Skeletal muscle tissue (tissue), 4 donors: ENCODE results near the gene ZMYM2. TPM values are rescaled to one million over a fixed set of nuclear protein-coding genes. Genes with fewer than 3 reads are reported as not detected.
"Not testable (repeated sequence)": the region's sequence is repeated elsewhere in the genome, so short reads cannot be mapped to it uniquely, and the experiment has no call there.

Experiments
- H3K27ac ChIP-seq: one replicate; pipeline ENCODE4 v1.7.0; 2013; ENCODE audit warnings: mild to moderate bottlenecking, low read depth, low read length, inconsistent platforms
- H3K27me3 ChIP-seq, 3 donors: one replicate each; pipeline ENCODE4 v1.7.0; 2013; ENCODE audit warnings: low read length in 3 of 3; ENCODE audit not compliant: control insufficient read depth in 3 of 3, insufficient read depth in 3 of 3
- H3K36me3 ChIP-seq, 3 donors: one replicate each; pipeline ENCODE4 v1.7.0; 2013; ENCODE audit warnings: low read length in 3 of 3; ENCODE audit not compliant: control insufficient read depth in 3 of 3, insufficient read depth in 3 of 3
- H3K4me1 ChIP-seq, 3 donors: one replicate each; pipeline ENCODE4 v1.7.0; 2013; ENCODE audit warnings: low read length in 3 of 3, mild to moderate bottlenecking in 3 of 3; ENCODE audit not compliant: control insufficient read depth in 3 of 3, insufficient read depth in 3 of 3
- H3K4me3 ChIP-seq, 3 donors: one replicate each; pipeline ENCODE4 v1.7.0; 2013; ENCODE audit warnings: low read length in 3 of 3
- H3K9ac ChIP-seq, 3 donors: one replicate each; pipeline ENCODE4 v1.7.0; 2013; ENCODE audit warnings: low read length in 3 of 3, mild to moderate bottlenecking in 3 of 3, moderate library complexity in 2 of 3, low read depth in 1 of 3
- H3K9me3 ChIP-seq, 3 donors: one replicate each; pipeline ENCODE4 v1.7.0; 2013; ENCODE audit warnings: low read length in 3 of 3; ENCODE audit not compliant: control insufficient read depth in 3 of 3
- total RNA-seq: library from RNA; depleted of rRNA; stranded (reverse); fragments of >200 nt; gene quantifications from one replicate; pipeline ENCODE4 v1.2.3, GENCODE V29; 2014
- donor health status: Osteomylitis.

The ZMYM2 gene
- total RNA-seq, 1 donor from 2014 or later: 61.6 TPM

GRCh38 chr13:19959141-19959830, 759 bp downstream of the ZMYM2 start:
- Histone ChIP-seq H3K9me3 (no peaks in the 10 kb centered on the region), H3K36me3 (no peaks in the 10 kb centered on the region), H3K27ac (peak overlapping the region; percentile 84), H3K4me1 (peaks cover 14 to 19% (median 19%) of the 10 kb centered on the region in 3 donors), H3K4me3 (peak overlapping the region; percentile 91 to 93 (median 91)), H3K9ac (peak overlapping the region; percentile 87 to 96 (median 90)), H3K27me3 (no peaks in the 10 kb centered on the region)

DNA sequence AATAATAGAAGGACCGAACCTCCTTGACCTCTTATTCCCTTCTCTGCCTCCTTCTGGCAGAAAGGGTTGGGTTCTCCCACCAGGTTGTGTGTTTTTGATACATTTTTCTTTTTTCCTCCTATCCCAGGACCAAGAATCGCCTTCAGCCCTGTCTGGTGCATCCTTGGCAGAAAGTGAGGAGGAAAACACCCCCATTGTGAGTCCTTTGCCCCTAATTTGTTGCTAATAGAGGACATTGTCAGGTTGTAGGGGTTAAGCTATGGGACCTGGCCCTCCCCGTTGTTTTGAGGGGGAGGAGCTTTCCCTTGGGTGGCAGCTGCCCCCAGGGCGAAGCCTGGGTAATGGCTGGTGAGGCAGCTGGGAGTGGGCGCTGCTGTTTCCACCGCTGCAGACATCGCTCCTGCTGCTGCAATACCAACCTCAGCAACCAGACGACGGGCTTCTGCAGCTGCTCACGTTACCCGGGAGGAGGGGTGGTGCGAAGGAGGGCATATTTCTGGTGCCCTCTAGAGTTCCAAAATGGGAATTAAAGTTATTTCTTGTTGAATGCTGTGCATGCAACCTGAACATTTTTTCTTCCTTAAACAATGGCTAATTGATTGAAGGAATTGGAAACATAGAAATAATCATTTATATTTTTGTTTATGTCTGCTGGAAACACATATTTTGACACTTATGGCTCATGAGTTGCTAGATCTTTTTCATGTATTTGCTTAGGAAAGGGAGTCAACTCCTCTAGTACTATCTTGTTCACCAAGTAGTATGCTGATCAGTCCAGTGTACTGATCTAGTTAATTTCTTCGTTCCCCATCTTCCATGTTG, 1.5 kb downstream of the ZMYM2 start:
- peak overlapping the region; percentile 91 to 93 (median 91) for H3K4me3 ChIP-seq
- H3K4me1 ChIP-seq: peaks cover 14 to 19% (median 19%) of the 10 kb centered on the region in 3 donors
- no peaks in the 10 kb centered on the region for H3K27me3 ChIP-seq

DNA sequence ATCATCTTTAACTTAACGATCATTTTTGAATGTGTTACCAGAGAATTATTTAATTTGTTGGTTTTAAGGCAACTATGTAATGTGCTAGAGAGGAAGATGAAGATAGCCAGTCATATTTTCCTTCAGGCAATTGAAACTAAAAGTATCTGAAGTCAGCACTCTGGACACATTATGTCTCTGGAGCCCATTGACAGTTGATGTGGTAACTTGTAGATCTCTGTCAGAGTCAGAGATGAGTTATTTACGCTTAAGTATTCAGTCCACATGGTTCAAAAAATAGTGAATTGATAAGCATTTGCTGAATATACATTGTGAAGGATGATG, 2.1 kb downstream of the ZMYM2 start:
- H3K4me1 ChIP-seq: peaks cover 14 to 19% (median 19%) of the 10 kb centered on the region in 3 donors
- no peak overlapping the region for H3K4me3 ChIP-seq
- H3K27me3 ChIP-seq: no peaks in the 10 kb centered on the region
- H3K9ac ChIP-seq: peak overlapping the region in 1 of 3 donors; percentile 90
- H3K36me3 ChIP-seq: no peaks in the 10 kb centered on the region
- H3K9me3 ChIP-seq: no peaks in the 10 kb centered on the region
- H3K27ac ChIP-seq: no peak overlapping the region

More for the DNA sequence above, 1.5 kb downstream of the ZMYM2 start:
- Histone ChIP-seq H3K9me3 (no peaks in the 10 kb centered on the region), H3K27ac (peak overlapping the region; percentile 84), H3K9ac (peak overlapping the region; percentile 87 to 96 (median 90)), H3K36me3 (no peaks in the 10 kb centered on the region)

- Histone ChIP-seq H3K9me3 (no peaks in the 10 kb centered on the region), H3K27me3 (no peaks in the 10 kb centered on the region), H3K36me3 (no peaks in the 10 kb centered on the region), H3K9ac (no peak overlapping the region), H3K4me3 (no peak overlapping the region), H3K4me1 (peaks cover 14 to 19% (median 19%) of the 10 kb centered on the region in 3 donors), H3K27ac (no peak overlapping the region)
These were observed 3.0 kb downstream of the ZMYM2 start for GRCh38 chr13:19961489-19961888.

DNA sequence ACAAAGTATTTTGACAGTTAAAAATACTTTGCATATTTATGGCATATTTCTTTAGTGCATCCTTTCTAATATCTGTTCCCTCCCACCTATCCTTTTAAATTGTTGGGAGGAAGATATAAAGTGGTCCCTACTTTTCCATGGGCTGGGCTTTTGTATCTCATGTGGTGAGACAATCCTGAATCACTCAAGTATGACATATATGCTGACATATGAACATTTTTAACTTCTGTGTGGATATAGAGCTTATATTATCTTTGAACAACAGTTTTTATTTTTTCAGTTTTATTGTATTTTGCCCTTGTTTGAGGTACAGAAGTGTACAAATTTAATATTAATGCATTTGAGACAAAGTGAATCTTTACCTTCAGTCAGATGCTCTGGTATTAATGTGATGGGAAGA, 3.4 kb downstream of the ZMYM2 start:
- Histone ChIP-seq H3K36me3 (peaks cover 0 to 2% (median 0%) of the 10 kb centered on the region in 3 donors), H3K27ac (no peak overlapping the region), H3K4me1 (peaks cover 14 to 19% (median 19%) of the 10 kb centered on the region in 3 donors), H3K27me3 (no peaks in the 10 kb centered on the region), H3K9ac (no peak overlapping the region), H3K4me3 (no peak overlapping the region), H3K9me3 (no peaks in the 10 kb centered on the region)

- Histone ChIP-seq H3K4me3 (no peak overlapping the region), H3K4me1 (peaks cover 11 to 19% (median 17%) of the 10 kb centered on the region in 3 donors), H3K9me3 (no peaks in the 10 kb centered on the region), H3K9ac (no peak overlapping the region), H3K27me3 (no peaks in the 10 kb centered on the region), H3K27ac (no peak overlapping the region), H3K36me3 (peaks cover 0 to 5% (median 0%) of the 10 kb centered on the region in 3 donors)
These were observed 4.4 kb downstream of the ZMYM2 start for GRCh38 chr13:19962894-19963293.

DNA sequence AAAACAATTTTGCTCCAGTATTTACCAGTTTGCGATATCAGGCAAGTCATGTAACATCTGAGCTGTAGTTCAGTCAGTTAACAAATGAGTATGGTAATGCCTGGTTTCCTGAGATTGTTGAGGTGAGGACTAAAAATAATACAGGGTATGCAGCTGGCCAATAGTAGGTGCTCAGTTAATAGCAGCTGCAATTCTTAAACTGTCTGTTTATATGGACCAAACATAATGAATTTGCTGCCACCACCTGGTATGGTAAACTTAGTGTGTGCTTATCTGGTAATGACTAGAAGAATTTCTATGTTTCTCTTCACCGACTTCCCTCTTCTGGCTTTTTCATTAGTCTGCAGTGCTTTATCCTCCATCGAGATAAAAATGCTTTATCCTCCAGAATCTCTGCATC, 9.1 kb downstream of the ZMYM2 start:
- no peaks in the 10 kb centered on the region for H3K27me3 ChIP-seq
- no peaks in the 10 kb centered on the region for H3K9me3 ChIP-seq
- no peak overlapping the region for H3K27ac ChIP-seq
- peaks cover 0 to 3% (median 0%) of the 10 kb centered on the region in 3 donors for H3K4me1 ChIP-seq
- peaks cover 0 to 5% (median 3%) of the 10 kb centered on the region in 3 donors for H3K36me3 ChIP-seq
- no peak overlapping the region for H3K4me3 ChIP-seq
- H3K9ac ChIP-seq: no peak overlapping the region

DNA sequence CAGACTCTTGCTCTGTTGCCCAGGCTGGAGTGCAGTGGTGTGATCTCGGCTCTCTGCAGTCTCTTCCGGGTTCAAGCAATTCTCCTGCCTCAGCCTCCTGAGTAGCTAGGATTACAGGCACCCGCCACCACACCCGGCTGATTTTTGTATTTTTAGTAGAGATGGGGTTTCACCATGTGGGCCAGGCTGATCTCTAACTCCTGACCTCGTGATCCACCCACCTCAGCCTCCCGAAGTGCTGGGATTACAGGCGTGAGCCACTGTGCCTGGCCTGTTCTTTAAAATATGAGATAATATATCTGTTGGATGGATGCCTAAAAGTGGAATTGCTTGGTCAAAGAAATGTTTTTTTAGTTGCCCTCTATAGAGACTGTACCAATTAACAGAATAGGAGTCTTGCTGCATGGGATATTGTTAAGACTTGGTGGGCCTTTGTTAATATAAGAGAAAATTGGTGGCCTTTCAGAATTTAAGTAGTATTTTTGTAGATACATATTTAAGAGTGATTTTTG, 16.0 kb downstream of the ZMYM2 start:
- not testable (repeated sequence) for H3K4me3 ChIP-seq, H3K9ac ChIP-seq, H3K9me3 ChIP-seq, H3K4me1 ChIP-seq, H3K27ac ChIP-seq, H3K27me3 ChIP-seq
- H3K36me3 ChIP-seq: peaks cover 0 to 10% (median 3%) of the 10 kb centered on the region in 3 donors

DNA sequence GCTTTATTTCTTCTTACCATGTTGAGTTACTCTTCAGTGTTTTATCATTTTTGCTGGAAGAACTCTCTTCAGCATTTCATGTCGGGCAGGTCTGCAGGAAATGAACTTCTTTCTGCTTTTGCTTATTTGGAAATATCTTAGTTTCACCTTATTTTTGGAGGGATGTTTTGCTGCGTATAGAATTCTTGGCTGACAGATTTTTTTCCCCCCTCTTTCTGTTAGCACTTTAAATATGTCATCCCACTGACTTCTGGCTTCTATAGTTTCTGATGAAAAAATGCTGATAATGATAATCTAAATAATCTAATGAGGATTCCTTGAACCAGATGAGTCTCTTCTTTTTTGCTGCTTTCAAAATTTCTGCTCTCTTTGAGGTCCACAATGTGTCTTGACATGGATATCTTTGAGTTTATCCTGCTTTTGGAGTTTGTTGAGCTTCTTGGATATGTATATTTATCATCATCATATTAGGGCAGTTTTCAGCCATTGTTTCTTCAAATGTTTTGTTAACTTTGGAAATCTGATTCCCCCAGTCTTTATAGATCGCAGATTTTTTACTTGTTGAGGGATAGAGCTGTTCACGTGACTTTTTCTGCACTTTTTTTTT, 20.4 kb downstream of the ZMYM2 start:
- peaks cover 0 to 3% (median 0%) of the 10 kb centered on the region in 3 donors for H3K9me3 ChIP-seq
- H3K36me3 ChIP-seq: peaks cover 0 to 8% (median 4%) of the 10 kb centered on the region in 3 donors
- no peak overlapping the region for H3K9ac ChIP-seq
- H3K4me1 ChIP-seq: no peaks in the 10 kb centered on the region
- no peaks in the 10 kb centered on the region for H3K27me3 ChIP-seq
- no peak overlapping the region for H3K4me3 ChIP-seq
- no peak overlapping the region for H3K27ac ChIP-seq
